PFSK-1 (cell line): ENCODE measurements around the gene CCDC183.

Experiments used
- FOXP2 ChIP-seq: optimal IDR thresholded peaks from 2 replicates; pipeline ENCODE3; 2011; ENCODE audit warnings: borderline replicate concordance, control low read depth, inconsistent platforms; ENCODE audit not compliant: insufficient read depth; ENCODE audit errors: extremely low read length, extremely low read depth
- POLR2AphosphoS5 ChIP-seq: IDR thresholded peaks from 2 replicates; pipeline ENCODE4 v1.6.1; 2012; ENCODE audit warnings: low read depth, mild to moderate bottlenecking, control low read depth, low read length, moderate library complexity
- SIN3A ChIP-seq: IDR thresholded peaks from 2 replicates; pipeline ENCODE4 v1.6.1; 2012; ENCODE audit warnings: mild to moderate bottlenecking, low read length, moderate library complexity, borderline replicate concordance; ENCODE audit not compliant: insufficient read depth
- TAF1 ChIP-seq: IDR thresholded peaks from 2 replicates; pipeline ENCODE4 v1.6.1; 2012; ENCODE audit warnings: low read length, control low read depth, borderline replicate concordance; ENCODE audit not compliant: insufficient read depth
- TF ChIP-seq, protein P1 (sequence below), 2 experiments: IDR thresholded peaks; 2 replicates each; pipeline versions ENCODE4 v1.6.1 to v1.8.0; 2011 to 2012; ENCODE audit warnings: low read depth in 2 of 2, low read length in 2 of 2, control low read depth in 1 of 2, inconsistent platforms in 1 of 2, mild to moderate bottlenecking in 1 of 2, moderate library complexity in 1 of 2; ENCODE audit not compliant: insufficient read depth in 1 of 2

DNA sequence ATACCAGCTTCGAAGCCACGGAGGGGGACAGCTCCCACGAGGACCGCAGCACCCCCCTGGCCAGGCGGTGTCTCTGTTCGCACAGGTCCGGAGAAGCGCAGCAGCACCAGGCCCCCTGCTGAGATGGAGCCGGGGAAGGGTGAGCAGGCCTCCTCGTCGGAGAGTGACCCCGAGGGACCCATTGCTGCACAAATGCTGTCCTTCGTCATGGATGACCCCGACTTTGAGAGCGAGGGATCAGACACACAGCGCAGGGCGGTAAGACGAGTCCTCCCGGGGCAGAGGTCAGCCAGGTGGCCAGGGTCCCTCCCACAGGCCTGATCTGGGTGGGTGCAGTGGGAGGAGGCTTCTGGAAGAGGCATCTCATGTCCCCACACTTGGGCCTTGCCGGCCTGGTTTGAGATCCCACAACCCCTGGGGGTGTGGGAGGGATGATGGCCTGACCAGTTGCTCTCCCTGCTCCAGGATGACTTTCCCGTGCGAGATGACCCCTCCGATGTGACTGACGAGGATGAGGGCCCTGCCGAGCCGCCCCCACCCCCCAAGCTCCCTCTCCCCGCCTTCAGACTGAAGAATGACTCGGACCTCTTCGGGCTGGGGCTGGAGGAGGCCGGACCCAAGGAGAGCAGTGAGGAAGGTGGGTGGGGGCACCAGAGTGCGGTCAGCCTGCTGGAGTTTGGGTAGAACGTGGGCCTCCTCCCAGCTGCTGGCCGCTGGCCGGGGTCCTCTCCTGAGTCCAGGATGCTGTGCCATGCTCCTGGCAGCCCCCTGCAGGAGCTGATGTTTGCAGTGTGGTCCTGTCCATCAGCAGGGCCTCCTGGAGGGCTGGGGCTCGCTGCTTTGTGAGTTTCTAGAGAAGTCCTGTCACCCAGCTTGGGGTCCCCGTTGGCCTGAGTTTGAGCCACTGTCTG is 43.3 kb downstream of the CCDC183 start:
- no peak for TF ChIP-seq TAF1
- TF ChIP-seq, protein P1, sequence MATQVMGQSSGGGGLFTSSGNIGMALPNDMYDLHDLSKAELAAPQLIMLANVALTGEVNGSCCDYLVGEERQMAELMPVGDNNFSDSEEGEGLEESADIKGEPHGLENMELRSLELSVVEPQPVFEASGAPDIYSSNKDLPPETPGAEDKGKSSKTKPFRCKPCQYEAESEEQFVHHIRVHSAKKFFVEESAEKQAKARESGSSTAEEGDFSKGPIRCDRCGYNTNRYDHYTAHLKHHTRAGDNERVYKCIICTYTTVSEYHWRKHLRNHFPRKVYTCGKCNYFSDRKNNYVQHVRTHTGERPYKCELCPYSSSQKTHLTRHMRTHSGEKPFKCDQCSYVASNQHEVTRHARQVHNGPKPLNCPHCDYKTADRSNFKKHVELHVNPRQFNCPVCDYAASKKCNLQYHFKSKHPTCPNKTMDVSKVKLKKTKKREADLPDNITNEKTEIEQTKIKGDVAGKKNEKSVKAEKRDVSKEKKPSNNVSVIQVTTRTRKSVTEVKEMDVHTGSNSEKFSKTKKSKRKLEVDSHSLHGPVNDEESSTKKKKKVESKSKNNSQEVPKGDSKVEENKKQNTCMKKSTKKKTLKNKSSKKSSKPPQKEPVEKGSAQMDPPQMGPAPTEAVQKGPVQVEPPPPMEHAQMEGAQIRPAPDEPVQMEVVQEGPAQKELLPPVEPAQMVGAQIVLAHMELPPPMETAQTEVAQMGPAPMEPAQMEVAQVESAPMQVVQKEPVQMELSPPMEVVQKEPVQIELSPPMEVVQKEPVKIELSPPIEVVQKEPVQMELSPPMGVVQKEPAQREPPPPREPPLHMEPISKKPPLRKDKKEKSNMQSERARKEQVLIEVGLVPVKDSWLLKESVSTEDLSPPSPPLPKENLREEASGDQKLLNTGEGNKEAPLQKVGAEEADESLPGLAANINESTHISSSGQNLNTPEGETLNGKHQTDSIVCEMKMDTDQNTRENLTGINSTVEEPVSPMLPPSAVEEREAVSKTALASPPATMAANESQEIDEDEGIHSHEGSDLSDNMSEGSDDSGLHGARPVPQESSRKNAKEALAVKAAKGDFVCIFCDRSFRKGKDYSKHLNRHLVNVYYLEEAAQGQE (IDR thresholded peaks at IDR 0.05; ENCODE audit: insufficient read depth in 1 of 2, low read depth in 2 of 2, low read length in 2 of 2): no peak
- no peak for TF ChIP-seq SIN3A
- no peak; the same call in 1 of the 2 replicates for TF ChIP-seq POLR2AphosphoS5
- TF ChIP-seq FOXP2: no peak
